H1 (cell line): Measurements from ENCODE around the gene PTPRR. TPM values are rescaled to one million over a fixed set of nuclear protein-coding genes. Genes with fewer than 3 reads are reported as not detected.

ENCODE experiments used
- ATF2 ChIP-seq: IDR thresholded peaks from 2 replicates; pipeline ENCODE4 v1.6.1; 2012; ENCODE audit warnings: low read length, inconsistent platforms
- CBX5 ChIP-seq: fragments of 300-800, 300-1000 bp; sonication (generic); IDR thresholded peaks from 2 replicates; pipeline ENCODE4 v1.7.1; 2016; ENCODE audit warnings: antibody characterized with exemption, low read length, low read depth
- CBX8 ChIP-seq: fragments of 300-800, 300-1000 bp; sonication (generic); IDR thresholded peaks from 2 replicates; pipeline ENCODE4 v1.7.1; 2016; ENCODE audit warnings: low read depth, low read length, borderline replicate concordance
- KDM1A ChIP-seq: fragments of 200-600, 300-600 bp; sonication (generic); IDR thresholded peaks from 2 replicates; pipeline ENCODE4 v1.7.1; 2016; ENCODE audit warnings: mild to moderate bottlenecking, low read length, borderline replicate concordance
- PHF8 ChIP-seq: fragments of 200-600 bp; sonication (generic); conservative IDR thresholded peaks from 2 replicates; pipeline ENCODE4 v1.7.1; 2012; ENCODE audit warnings: low read depth, mild to moderate bottlenecking, inconsistent platforms, low read length, moderate library complexity
- POLR2AphosphoS5 ChIP-seq: IDR thresholded peaks from 2 replicates; pipeline ENCODE4 v1.6.1; 2011; ENCODE audit warnings: low read depth, low read length
- POU5F1 ChIP-seq: IDR thresholded peaks from 2 replicates; pipeline ENCODE4 v1.6.1; 2011; ENCODE audit warnings: low read depth, mild to moderate bottlenecking, low read length, moderate library complexity
- TBP ChIP-seq: IDR thresholded peaks from 2 replicates; pipeline ENCODE4 v1.6.1; 2011; ENCODE audit warnings: low read depth, low read length, improper control_type of control experiment
- polyA plus RNA-seq, 7 experiments: library from polyadenylated mRNA; depleted of rRNA in 3 of 7; stranded (reverse) in 5 of 7; unstranded in 2 of 7; fragments of >200 nt in 5 of 7; fragments of 200-250 nt in 2 of 7; gene quantifications; 1 replicate in 5 of 7; 2 replicates in 1 of 7; 4 replicates in 1 of 7; pipeline versions ENCODE4 v1.2.1 to v1.2.3, GENCODE V29; 2011 to 2013; ENCODE audit warnings: missing spikeins in 2 of 7, mixed read lengths in 2 of 7
- total RNA-seq: library from RNA; stranded (reverse); fragmentation: NEBNext Ultra II Directional; extraction: Animal tissue kit (Norgen Biotek cat#: 25700); gene quantifications from 2 replicates; pipeline ENCODE4 v1.2.1, GENCODE V29; 2021
- TF ChIP-seq, protein P1 (sequence below): fragments of 300-600 bp; sonication (generic); IDR thresholded peaks from 2 replicates; pipeline ENCODE4 v1.7.1; 2012; ENCODE audit warnings: low read length, moderate library complexity, mild to moderate bottlenecking, inconsistent platforms; ENCODE audit not compliant: insufficient replicate concordance

PTPRR gene
- total and polyA plus RNA-seq, 2 of the 8 experiments (the other 6 are each of a cell fraction or from before 2014, with no cell fraction given): 0.07 to 0.35 TPM

DNA sequence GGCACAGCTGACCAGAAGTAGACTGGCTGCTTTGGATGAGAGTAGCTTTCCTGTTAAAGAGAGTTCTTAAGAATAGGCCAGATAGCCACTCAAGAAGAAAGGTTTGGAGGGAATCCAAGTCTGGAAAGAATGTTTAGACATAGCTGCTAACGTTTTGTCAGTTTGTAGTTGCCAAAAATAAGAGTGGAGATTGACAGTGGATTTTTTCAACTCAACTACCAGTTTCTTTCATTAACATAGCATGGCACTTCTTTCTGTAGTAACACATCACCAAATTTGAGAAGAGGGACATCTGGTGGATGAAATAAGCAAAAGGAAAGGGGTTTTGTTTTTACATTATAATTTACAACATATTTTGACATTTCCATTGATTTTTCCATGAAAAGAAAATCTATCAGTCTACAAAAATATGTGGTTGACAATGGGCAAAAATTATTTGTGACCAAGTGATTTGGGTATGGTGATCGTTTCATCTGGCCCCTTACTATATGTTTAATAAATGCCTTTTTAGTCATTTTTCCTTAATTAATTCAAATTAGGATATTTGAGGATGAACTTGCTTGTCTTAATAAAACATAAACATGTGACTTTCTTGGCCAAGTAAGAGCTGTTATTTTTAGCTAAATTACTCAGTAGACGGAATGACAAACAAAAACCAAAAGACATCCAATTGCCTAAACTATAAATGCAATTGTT, 71.1 kb downstream of the PTPRR start (continued):
- TF ChIP-seq, protein P1, sequence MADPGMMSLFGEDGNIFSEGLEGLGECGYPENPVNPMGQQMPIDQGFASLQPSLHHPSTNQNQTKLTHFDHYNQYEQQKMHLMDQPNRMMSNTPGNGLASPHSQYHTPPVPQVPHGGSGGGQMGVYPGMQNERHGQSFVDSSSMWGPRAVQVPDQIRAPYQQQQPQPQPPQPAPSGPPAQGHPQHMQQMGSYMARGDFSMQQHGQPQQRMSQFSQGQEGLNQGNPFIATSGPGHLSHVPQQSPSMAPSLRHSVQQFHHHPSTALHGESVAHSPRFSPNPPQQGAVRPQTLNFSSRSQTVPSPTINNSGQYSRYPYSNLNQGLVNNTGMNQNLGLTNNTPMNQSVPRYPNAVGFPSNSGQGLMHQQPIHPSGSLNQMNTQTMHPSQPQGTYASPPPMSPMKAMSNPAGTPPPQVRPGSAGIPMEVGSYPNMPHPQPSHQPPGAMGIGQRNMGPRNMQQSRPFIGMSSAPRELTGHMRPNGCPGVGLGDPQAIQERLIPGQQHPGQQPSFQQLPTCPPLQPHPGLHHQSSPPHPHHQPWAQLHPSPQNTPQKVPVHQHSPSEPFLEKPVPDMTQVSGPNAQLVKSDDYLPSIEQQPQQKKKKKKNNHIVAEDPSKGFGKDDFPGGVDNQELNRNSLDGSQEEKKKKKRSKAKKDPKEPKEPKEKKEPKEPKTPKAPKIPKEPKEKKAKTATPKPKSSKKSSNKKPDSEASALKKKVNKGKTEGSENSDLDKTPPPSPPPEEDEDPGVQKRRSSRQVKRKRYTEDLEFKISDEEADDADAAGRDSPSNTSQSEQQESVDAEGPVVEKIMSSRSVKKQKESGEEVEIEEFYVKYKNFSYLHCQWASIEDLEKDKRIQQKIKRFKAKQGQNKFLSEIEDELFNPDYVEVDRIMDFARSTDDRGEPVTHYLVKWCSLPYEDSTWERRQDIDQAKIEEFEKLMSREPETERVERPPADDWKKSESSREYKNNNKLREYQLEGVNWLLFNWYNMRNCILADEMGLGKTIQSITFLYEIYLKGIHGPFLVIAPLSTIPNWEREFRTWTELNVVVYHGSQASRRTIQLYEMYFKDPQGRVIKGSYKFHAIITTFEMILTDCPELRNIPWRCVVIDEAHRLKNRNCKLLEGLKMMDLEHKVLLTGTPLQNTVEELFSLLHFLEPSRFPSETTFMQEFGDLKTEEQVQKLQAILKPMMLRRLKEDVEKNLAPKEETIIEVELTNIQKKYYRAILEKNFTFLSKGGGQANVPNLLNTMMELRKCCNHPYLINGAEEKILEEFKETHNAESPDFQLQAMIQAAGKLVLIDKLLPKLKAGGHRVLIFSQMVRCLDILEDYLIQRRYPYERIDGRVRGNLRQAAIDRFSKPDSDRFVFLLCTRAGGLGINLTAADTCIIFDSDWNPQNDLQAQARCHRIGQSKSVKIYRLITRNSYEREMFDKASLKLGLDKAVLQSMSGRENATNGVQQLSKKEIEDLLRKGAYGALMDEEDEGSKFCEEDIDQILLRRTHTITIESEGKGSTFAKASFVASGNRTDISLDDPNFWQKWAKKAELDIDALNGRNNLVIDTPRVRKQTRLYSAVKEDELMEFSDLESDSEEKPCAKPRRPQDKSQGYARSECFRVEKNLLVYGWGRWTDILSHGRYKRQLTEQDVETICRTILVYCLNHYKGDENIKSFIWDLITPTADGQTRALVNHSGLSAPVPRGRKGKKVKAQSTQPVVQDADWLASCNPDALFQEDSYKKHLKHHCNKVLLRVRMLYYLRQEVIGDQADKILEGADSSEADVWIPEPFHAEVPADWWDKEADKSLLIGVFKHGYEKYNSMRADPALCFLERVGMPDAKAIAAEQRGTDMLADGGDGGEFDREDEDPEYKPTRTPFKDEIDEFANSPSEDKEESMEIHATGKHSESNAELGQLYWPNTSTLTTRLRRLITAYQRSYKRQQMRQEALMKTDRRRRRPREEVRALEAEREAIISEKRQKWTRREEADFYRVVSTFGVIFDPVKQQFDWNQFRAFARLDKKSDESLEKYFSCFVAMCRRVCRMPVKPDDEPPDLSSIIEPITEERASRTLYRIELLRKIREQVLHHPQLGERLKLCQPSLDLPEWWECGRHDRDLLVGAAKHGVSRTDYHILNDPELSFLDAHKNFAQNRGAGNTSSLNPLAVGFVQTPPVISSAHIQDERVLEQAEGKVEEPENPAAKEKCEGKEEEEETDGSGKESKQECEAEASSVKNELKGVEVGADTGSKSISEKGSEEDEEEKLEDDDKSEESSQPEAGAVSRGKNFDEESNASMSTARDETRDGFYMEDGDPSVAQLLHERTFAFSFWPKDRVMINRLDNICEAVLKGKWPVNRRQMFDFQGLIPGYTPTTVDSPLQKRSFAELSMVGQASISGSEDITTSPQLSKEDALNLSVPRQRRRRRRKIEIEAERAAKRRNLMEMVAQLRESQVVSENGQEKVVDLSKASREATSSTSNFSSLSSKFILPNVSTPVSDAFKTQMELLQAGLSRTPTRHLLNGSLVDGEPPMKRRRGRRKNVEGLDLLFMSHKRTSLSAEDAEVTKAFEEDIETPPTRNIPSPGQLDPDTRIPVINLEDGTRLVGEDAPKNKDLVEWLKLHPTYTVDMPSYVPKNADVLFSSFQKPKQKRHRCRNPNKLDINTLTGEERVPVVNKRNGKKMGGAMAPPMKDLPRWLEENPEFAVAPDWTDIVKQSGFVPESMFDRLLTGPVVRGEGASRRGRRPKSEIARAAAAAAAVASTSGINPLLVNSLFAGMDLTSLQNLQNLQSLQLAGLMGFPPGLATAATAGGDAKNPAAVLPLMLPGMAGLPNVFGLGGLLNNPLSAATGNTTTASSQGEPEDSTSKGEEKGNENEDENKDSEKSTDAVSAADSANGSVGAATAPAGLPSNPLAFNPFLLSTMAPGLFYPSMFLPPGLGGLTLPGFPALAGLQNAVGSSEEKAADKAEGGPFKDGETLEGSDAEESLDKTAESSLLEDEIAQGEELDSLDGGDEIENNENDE: no peak
- no peak for TF ChIP-seq POU5F1
- TF ChIP-seq PHF8: no peak
- TF ChIP-seq TBP: no peak
- no peak for TF ChIP-seq KDM1A
- no peak for TF ChIP-seq CBX5
- no peak for TF ChIP-seq CBX8
- TF ChIP-seq ATF2: no peak
- no peak for TF ChIP-seq POLR2AphosphoS5
